T-helper 1 cell treated with Interleukin-12 subunit alpha and Interleukin-12 subunit beta and Interleukin-4 antibody, amounts not matched to agents 30 μg/mL and 1 μg/mL, for 36 hours (primary cell): ENCODE data around the gene BMPR1B.
"Not testable (repeated sequence)": the region's sequence is repeated elsewhere in the genome, so short reads cannot be mapped to it uniquely, and the experiment has no call there.

Experiments
- H3K27ac Mint-ChIP-seq: one replicate; pipeline ENCODE4 v1.8.0; 2021; ENCODE audit warnings: mild to moderate bottlenecking, mixed read lengths
- H3K27me3 Mint-ChIP-seq: one replicate; pipeline ENCODE4 v1.8.0; 2021; ENCODE audit warnings: low read depth, mixed read lengths
- H3K36me3 Mint-ChIP-seq: one replicate; pipeline ENCODE4 v1.8.0; 2021; ENCODE audit warnings: low read depth, mixed read lengths
- H3K4me1 Mint-ChIP-seq: one replicate; pipeline ENCODE4 v1.8.0; 2021; ENCODE audit warnings: low read depth, mixed read lengths
- H3K4me3 Mint-ChIP-seq: one replicate; pipeline ENCODE4 v1.8.0; 2021; ENCODE audit warnings: mild to moderate bottlenecking, moderate library complexity, mixed read lengths
- H3K9me3 Mint-ChIP-seq: one replicate; pipeline ENCODE4 v1.8.0; 2021; ENCODE audit warnings: mixed read lengths

Gene BMPR1B

GRCh38 chr4:94832329-94832728 is 74.6 kb downstream of the BMPR1B start:
- H3K36me3 Mint-ChIP-seq, H3K9me3 Mint-ChIP-seq, H3K27ac Mint-ChIP-seq, H3K4me1 Mint-ChIP-seq, H3K27me3 Mint-ChIP-seq, H3K4me3 Mint-ChIP-seq: not testable (repeated sequence)

- no peaks in the 10 kb centered on the region for H3K36me3 Mint-ChIP-seq
- no peaks in the 10 kb centered on the region for H3K4me1 Mint-ChIP-seq
- H3K4me3 Mint-ChIP-seq, result no peak overlapping the region
- no peak overlapping the region for H3K27ac Mint-ChIP-seq
- H3K9me3 Mint-ChIP-seq, result no peaks in the 10 kb centered on the region
- H3K27me3 Mint-ChIP-seq, result no peaks in the 10 kb centered on the region
Observed at GRCh38 chr4:94833394-94833793, 75.6 kb downstream of the BMPR1B start.

GRCh38 chr4:94834501-94834900 is 76.7 kb downstream of the BMPR1B start:
- Mint-ChIP-seq H3K4me3 (no peak overlapping the region), H3K27me3 (no peaks in the 10 kb centered on the region), H3K9me3 (no peaks in the 10 kb centered on the region), H3K36me3 (no peaks in the 10 kb centered on the region), H3K27ac (no peak overlapping the region), H3K4me1 (no peaks in the 10 kb centered on the region)

DNA sequence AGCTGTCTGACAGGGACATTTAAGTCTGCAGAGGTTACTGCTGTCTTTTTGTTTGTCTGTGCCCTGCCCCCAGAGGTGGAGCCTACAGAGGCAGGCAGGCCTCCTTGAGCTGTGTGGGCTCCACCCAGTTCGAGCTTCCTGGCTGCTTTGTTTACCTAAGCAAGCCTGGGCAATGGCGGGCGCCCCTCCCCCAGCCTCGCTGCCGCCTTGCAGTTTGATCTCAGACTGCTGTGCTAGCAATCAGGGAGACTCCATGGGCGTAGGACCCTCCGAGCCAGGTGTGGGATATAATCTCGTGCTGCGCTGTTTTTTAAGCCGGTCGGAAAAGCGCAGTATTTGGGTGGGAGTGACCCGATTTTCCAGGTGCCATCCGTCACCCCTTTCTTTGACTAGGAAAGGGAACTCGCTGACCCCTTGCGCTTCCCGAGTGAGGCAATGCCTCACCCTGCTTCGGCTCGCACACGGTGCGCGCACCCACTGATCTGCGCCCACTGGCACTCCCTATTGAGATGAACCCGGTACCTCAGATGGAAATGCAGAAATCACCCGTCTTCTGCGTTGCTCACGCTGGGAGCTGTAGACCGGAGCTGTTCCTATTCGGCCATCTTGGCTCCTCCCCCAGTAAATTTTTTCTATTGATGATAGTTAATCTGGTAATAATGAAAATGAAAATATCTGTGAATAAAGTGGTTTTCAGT is 83.6 kb downstream of the BMPR1B start:
- not testable (repeated sequence) for H3K27me3 Mint-ChIP-seq, H3K4me3 Mint-ChIP-seq, H3K27ac Mint-ChIP-seq, H3K9me3 Mint-ChIP-seq, H3K36me3 Mint-ChIP-seq, H3K4me1 Mint-ChIP-seq

DNA sequence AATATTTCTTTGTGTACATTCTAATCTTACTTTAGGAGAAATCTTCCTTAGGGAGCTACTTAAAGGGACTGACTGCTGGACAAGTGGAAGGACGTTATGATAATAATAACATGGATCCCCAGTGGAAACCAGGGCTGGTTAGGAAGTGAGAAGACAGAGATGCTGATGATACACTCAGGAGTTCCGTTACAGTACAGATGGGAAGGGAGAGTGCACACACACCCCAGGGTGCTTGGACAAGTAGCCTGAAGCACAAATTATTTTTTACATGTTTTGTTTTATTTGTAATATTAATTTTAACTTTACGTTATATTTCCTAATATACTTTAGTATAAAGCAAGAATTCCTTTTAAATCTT is 84.1 kb downstream of the BMPR1B start:
- no peaks in the 10 kb centered on the region for H3K9me3 Mint-ChIP-seq
- H3K4me3 Mint-ChIP-seq, result no peak overlapping the region
- H3K27ac Mint-ChIP-seq, result no peak overlapping the region
- no peaks in the 10 kb centered on the region for H3K36me3 Mint-ChIP-seq
- no peaks in the 10 kb centered on the region for H3K27me3 Mint-ChIP-seq
- no peaks in the 10 kb centered on the region for H3K4me1 Mint-ChIP-seq

GRCh38 chr4:94843216-94843615 is 85.5 kb downstream of the BMPR1B start:
- Mint-ChIP-seq H3K9me3 (no peaks in the 10 kb centered on the region), H3K36me3 (no peaks in the 10 kb centered on the region), H3K4me1 (no peaks in the 10 kb centered on the region), H3K27me3 (no peaks in the 10 kb centered on the region), H3K4me3 (no peak overlapping the region), H3K27ac (no peak overlapping the region)

DNA sequence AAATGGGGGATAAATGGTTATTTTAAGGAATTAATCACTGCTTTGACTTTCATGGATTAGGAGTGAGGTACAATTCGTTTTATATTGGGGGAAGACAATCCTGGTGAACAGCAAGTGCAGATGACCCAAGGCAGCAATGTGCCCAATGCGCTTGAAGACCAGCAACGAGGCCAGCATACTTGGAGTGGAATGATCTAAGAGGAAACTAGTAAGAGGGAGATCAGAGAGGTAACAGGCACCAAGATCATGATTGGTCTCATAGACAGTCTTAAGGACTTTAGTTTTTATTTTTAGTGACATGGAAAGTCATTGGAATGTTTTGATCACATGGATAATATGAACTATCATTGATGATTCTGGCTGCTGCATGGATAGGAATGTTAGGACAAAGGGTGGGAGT is 90.6 kb downstream of the BMPR1B start:
- H3K36me3 Mint-ChIP-seq, result no peaks in the 10 kb centered on the region
- no peaks in the 10 kb centered on the region for H3K4me1 Mint-ChIP-seq
- no peak overlapping the region for H3K4me3 Mint-ChIP-seq
- H3K9me3 Mint-ChIP-seq, result no peaks in the 10 kb centered on the region
- no peak overlapping the region for H3K27ac Mint-ChIP-seq
- H3K27me3 Mint-ChIP-seq, result no peaks in the 10 kb centered on the region

GRCh38 chr4:94849901-94850300 is 92.1 kb downstream of the BMPR1B start:
- Mint-ChIP-seq H3K27ac (no peak overlapping the region), H3K9me3 (no peaks in the 10 kb centered on the region), H3K4me1 (no peaks in the 10 kb centered on the region), H3K36me3 (no peaks in the 10 kb centered on the region), H3K4me3 (no peak overlapping the region), H3K27me3 (no peaks in the 10 kb centered on the region)

- no peaks in the 10 kb centered on the region for H3K27me3 Mint-ChIP-seq
- H3K36me3 Mint-ChIP-seq, result no peaks in the 10 kb centered on the region
- no peaks in the 10 kb centered on the region for H3K4me1 Mint-ChIP-seq
- H3K4me3 Mint-ChIP-seq, result no peak overlapping the region
- H3K27ac Mint-ChIP-seq, result no peak overlapping the region
- no peaks in the 10 kb centered on the region for H3K9me3 Mint-ChIP-seq
Observed at GRCh38 chr4:94852616-94853015, 94.9 kb downstream of the BMPR1B start.

- Mint-ChIP-seq H3K27me3 (no peaks in the 10 kb centered on the region), H3K4me3 (no peak overlapping the region), H3K36me3 (no peaks in the 10 kb centered on the region), H3K9me3 (no peaks in the 10 kb centered on the region), H3K4me1 (no peaks in the 10 kb centered on the region), H3K27ac (no peak overlapping the region)
Observed at GRCh38 chr4:94856030-94856429, 98.3 kb downstream of the BMPR1B start.

- H3K36me3 Mint-ChIP-seq, result no peaks in the 10 kb centered on the region
- no peaks in the 10 kb centered on the region for H3K27me3 Mint-ChIP-seq
- H3K4me3 Mint-ChIP-seq, result no peak overlapping the region
Observed at GRCh38 chr4:94870146-94870545, 112.4 kb downstream of the BMPR1B start.

GRCh38 chr4:94871644-94872305 is 114.0 kb downstream of the BMPR1B start:
- Mint-ChIP-seq H3K4me1 (no peaks in the 10 kb centered on the region), H3K4me3 (no peak overlapping the region), H3K9me3 (no peaks in the 10 kb centered on the region), H3K27me3 (no peaks in the 10 kb centered on the region), H3K36me3 (no peaks in the 10 kb centered on the region), H3K27ac (no peak overlapping the region)

More at GRCh38 chr4:94870146-94870545, 112.4 kb downstream of the BMPR1B start:
- no peaks in the 10 kb centered on the region for H3K9me3 Mint-ChIP-seq
- H3K4me1 Mint-ChIP-seq, result no peaks in the 10 kb centered on the region
- H3K27ac Mint-ChIP-seq, result peak overlapping the region; percentile 8

DNA sequence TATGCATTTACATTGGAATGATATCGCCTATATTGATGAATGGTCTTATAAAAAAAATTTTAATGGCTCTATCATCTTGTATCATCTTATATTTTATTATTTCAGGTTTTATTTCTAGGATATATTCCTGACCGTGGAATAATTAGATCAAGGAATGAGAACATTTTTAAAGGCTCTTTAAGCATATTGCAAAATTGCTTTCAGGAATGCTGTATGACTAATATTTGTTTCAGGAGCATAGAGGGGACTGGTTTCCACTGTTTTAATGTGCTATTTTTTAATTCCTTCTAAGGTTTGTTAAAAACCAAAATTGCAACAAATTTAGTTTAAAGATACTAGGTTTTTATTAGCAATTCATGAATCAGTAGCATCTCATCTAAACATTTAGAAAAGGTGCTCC is 120.2 kb downstream of the BMPR1B start:
- Mint-ChIP-seq H3K36me3 (no peaks in the 10 kb centered on the region), H3K27me3 (no peaks in the 10 kb centered on the region), H3K27ac (no peak overlapping the region), H3K9me3 (no peaks in the 10 kb centered on the region), H3K4me3 (no peak overlapping the region), H3K4me1 (no peaks in the 10 kb centered on the region)

GRCh38 chr4:94880956-94881355 is 123.2 kb downstream of the BMPR1B start:
- no peak overlapping the region for H3K27ac Mint-ChIP-seq
- no peaks in the 10 kb centered on the region for H3K27me3 Mint-ChIP-seq
- H3K9me3 Mint-ChIP-seq, result no peaks in the 10 kb centered on the region
- no peaks in the 10 kb centered on the region for H3K4me1 Mint-ChIP-seq
- H3K36me3 Mint-ChIP-seq, result no peaks in the 10 kb centered on the region
- H3K4me3 Mint-ChIP-seq, result no peak overlapping the region

DNA sequence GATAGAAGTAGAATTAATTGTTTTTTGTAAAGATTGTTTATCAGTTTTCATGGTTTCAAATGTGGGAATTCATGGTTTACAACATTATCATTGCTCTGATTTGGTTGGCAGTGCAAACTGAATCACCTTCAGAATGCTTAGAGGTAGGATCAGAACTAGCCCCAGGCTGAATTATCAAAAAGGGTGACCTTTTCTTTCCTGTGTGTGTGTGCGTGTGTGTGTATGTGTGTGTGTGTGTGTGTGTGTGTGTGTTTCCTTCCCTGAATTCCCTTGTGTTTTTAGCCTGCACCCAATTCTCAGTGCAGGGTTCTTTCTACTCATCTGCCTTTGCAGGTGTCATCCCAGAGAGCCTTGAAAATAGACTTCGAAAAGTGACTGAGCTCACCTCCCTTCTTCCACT is 125.0 kb downstream of the BMPR1B start:
- H3K9me3 Mint-ChIP-seq, result no peaks in the 10 kb centered on the region
- H3K4me1 Mint-ChIP-seq, result no peaks in the 10 kb centered on the region
- H3K4me3 Mint-ChIP-seq, result no peak overlapping the region
- H3K36me3 Mint-ChIP-seq, result no peaks in the 10 kb centered on the region
- H3K27me3 Mint-ChIP-seq, result no peaks in the 10 kb centered on the region
- no peak overlapping the region for H3K27ac Mint-ChIP-seq
